CD4-positive, alpha-beta T cell treated with Interleukin-12 subunit alpha and Interleukin-12 subunit beta, for 1 hour (primary cell): ENCODE measurements around the gene NOP53.
"Not testable (repeated sequence)": the region's sequence is repeated elsewhere in the genome, so short reads cannot be mapped to it uniquely, and the experiment has no call there.

Experiments used
- DNase-seq: peaks from one replicate; pipeline ENCODE4 v3.0.0-alpha.2; 2020

The NOP53 gene

GRCh38 chr19:47719047-47719859 lies 26.1 kb upstream of the NOP53 start:
- no peak for DNase-seq

- no peak for DNase-seq
Measured at GRCh38 chr19:47720669-47721422, 24.5 kb upstream of the NOP53 start.

- no peak for DNase-seq
Measured at GRCh38 chr19:47723581-47723940, 21.8 kb upstream of the NOP53 start.

- DNase-seq: no peak
Measured at GRCh38 chr19:47725759-47726401, 19.5 kb upstream of the NOP53 start.

- no peak for DNase-seq
Measured at GRCh38 chr19:47726467-47726866, 18.9 kb upstream of the NOP53 start.

GRCh38 chr19:47728295-47728694 lies 17.1 kb upstream of the NOP53 start:
- not testable (repeated sequence) for DNase-seq

- DNase-seq: no peak
Measured at GRCh38 chr19:47729468-47729798, 15.9 kb upstream of the NOP53 start.

- DNase-seq: peak; percentile 24
Measured at GRCh38 chr19:47729799-47730520, 15.4 kb upstream of the NOP53 start.

- no peak for DNase-seq
Measured at GRCh38 chr19:47730521-47730889, 14.8 kb upstream of the NOP53 start.

GRCh38 chr19:47730910-47731309 lies 14.4 kb upstream of the NOP53 start:
- no peak for DNase-seq

GRCh38 chr19:47735131-47735530 lies 10.2 kb upstream of the NOP53 start:
- no peak for DNase-seq

GRCh38 chr19:47740866-47741519 lies 4.4 kb upstream of the NOP53 start:
- no peak for DNase-seq

- no peak for DNase-seq
Measured at GRCh38 chr19:47741544-47742140, 3.7 kb upstream of the NOP53 start.

- no peak for DNase-seq
Measured at GRCh38 chr19:47742634-47743033, 2.7 kb upstream of the NOP53 start.

- DNase-seq: not testable (repeated sequence)
Measured at GRCh38 chr19:47746129-47746528, 783 bp downstream of the NOP53 start.

GRCh38 chr19:47749326-47749725 lies 4.0 kb downstream of the NOP53 start:
- DNase-seq: no peak

GRCh38 chr19:47750752-47751151 lies 5.4 kb downstream of the NOP53 start:
- no peak for DNase-seq

GRCh38 chr19:47752440-47753211 lies 7.3 kb downstream of the NOP53 start:
- DNase-seq: no peak

GRCh38 chr19:47754206-47755064 lies 9.1 kb downstream of the NOP53 start:
- DNase-seq: no peak

- no peak for DNase-seq
Measured at GRCh38 chr19:47755065-47755761, 9.9 kb downstream of the NOP53 start.
